ENCODE data around the gene SLC25A45.

Gene SLC25A45

GRCh38 chr11:65362966-65363365, 19.5 kb downstream of the SLC25A45 start:
- no peak overlapping the region for H3K4me3 ChIP-seq (ENCODE audit: low read length)
- no peak for TF ChIP-seq CTCF (conservative IDR thresholded peaks at IDR 0.05; ENCODE audit: low read length)
- no peak for DNase-seq (ENCODE audit: low read depth)

- no peak overlapping the region for H3K4me3 ChIP-seq (ENCODE audit: low read length)
- no peak for TF ChIP-seq CTCF (conservative IDR thresholded peaks at IDR 0.05; ENCODE audit: low read length)
- no peak for DNase-seq (ENCODE audit: low read depth)
These were observed 20.0 kb downstream of the SLC25A45 start for GRCh38 chr11:65362320-65362931.

- no peak overlapping the region for H3K4me3 ChIP-seq (ENCODE audit: low read length)
- no peak for DNase-seq (ENCODE audit: low read depth)
- no peak for TF ChIP-seq CTCF (conservative IDR thresholded peaks at IDR 0.05; ENCODE audit: low read length)
These were observed 24.5 kb downstream of the SLC25A45 start for GRCh38 chr11:65357856-65358356.

GRCh38 chr11:65356394-65356972, 26.0 kb downstream of the SLC25A45 start:
- no peak for TF ChIP-seq CTCF (conservative IDR thresholded peaks at IDR 0.05; ENCODE audit: low read length)
- no peak overlapping the region for H3K4me3 ChIP-seq (ENCODE audit: low read length)
- DNase-seq (ENCODE audit: low read depth) = no peak

GRCh38 chr11:65355776-65356393, 26.6 kb downstream of the SLC25A45 start:
- DNase-seq (ENCODE audit: low read depth) = peak; percentile 48
- peak overlapping the region; percentile 45 for H3K4me3 ChIP-seq (ENCODE audit: low read length)
- no peak for TF ChIP-seq CTCF (conservative IDR thresholded peaks at IDR 0.05; ENCODE audit: low read length)

GRCh38 chr11:65355013-65355775, 27.3 kb downstream of the SLC25A45 start:
- H3K4me3 ChIP-seq (ENCODE audit: low read length) = peak overlapping the region; percentile 53
- DNase-seq (ENCODE audit: low read depth) = no peak
- TF ChIP-seq CTCF (conservative IDR thresholded peaks at IDR 0.05; ENCODE audit: low read length) = no peak
